ENCODE measurements around the gene F10.

The F10 gene

DNA sequence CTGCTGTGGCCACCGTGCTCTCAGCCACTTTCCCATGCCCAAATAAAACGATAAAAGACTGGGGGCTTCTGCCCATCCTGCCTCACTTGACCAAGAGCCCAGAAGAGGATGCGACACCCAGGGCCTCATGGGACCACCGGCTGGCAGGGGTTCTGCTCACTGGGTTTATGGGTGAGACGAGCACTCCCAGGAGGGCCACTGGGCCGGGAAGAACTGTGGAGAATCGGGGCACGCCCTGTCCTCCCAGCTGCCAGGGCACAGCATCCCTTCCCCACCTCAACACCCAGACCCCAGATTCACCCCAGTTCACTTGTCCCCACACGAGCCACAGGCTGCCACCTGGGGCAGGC, 4.7 kb upstream of the F10 start:
- no peak for DNase-seq

DNA sequence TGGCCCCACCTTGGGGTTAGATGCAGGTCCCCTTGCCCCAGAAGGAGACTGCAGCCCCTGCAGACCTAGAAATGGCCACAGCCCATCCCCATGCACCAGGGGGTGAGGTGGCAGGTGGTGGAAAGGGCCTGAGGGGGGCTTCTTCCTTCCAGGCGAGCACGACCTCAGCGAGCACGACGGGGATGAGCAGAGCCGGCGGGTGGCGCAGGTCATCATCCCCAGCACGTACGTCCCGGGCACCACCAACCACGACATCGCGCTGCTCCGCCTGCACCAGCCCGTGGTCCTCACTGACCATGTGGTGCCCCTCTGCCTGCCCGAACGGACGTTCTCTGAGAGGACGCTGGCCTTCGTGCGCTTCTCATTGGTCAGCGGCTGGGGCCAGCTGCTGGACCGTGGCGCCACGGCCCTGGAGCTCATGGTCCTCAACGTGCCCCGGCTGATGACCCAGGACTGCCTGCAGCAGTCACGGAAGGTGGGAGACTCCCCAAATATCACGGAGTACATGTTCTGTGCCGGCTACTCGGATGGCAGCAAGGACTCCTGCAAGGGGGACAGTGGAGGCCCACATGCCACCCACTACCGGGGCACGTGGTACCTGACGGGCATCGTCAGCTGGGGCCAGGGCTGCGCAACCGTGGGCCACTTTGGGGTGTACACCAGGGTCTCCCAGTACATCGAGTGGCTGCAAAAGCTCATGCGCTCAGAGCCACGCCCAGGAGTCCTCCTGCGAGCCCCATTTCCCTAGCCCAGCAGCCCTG, 4.2 kb upstream of the F10 start:
- DNase-seq: no peak

DNA sequence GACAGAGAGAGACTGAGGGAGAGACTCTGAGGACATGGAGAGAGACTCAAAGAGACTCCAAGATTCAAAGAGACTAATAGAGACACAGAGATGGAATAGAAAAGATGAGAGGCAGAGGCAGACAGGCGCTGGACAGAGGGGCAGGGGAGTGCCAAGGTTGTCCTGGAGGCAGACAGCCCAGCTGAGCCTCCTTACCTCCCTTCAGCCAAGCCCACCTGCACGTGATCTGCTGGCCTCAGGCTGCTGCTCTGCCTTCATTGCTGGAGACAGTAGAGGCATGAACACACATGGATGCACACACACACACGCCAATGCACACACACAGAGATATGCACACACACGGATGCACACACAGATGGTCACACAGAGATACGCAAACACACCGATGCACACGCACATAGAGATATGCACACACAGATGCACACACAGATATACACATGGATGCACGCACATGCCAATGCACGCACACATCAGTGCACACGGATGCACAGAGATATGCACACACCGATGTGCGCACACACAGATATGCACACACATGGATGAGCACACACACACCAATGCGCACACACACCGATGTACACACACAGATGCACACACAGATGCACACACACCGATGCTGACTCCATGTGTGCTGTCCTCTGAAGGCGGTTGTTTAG, 3.3 kb upstream of the F10 start:
- no peak for DNase-seq

DNA sequence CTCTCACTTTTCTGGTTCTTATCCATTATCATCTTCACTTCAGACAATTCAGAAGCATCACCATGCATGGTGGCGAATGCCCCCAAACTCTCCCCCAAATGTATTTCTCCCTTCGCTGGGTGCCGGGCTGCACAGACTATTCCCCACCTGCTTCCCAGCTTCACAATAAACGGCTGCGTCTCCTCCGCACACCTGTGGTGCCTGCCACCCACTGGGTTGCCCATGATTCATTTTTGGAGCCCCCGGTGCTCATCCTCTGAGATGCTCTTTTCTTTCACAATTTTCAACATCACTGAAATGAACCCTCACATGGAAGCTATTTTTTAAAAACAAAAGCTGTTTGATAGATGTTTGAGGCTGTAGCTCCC, 2.8 kb upstream of the F10 start:
- no peak for DNase-seq

DNA sequence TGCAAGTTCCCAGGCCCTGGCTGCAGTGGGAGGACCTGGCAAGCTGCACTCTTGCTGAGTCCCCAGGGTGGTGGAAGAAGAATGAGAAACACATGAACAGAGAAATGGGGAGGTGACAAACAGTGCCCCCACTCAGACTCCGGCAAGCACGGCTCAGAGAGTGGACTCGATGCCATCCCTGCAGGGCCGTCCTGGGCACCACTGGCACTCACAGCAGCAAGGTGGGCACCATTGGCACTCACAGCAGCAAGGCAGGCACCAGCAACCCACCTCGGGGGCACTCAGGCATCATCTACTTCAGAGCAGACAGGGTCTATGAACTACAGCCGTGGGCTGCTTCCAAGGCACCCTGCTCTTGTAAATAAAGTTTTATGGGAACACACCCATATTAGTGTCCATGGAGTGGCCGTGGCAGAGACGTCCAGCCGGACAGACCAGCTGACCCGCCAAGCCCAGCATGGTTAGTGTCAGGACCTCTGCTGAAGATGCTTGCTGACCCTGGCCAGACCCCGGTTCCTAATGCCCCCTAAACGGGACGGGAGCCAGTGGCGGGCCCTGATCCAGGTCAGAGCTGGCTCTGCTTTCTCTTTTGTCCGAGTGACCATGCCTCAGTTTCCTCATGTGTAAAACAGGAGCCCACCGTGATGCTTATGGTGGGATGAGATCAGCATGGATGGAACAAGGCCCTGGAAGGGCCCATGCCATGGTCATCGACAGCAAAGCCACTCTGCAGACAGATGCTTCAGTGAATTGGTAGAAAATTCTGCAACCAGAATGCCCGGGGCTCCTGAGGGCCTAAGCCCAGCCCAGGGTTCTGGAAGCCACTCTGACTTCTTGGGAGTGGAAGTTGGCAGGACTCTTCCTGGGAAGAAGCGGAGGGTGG, 2.1 kb upstream of the F10 start:
- DNase-seq: no peak

DNA sequence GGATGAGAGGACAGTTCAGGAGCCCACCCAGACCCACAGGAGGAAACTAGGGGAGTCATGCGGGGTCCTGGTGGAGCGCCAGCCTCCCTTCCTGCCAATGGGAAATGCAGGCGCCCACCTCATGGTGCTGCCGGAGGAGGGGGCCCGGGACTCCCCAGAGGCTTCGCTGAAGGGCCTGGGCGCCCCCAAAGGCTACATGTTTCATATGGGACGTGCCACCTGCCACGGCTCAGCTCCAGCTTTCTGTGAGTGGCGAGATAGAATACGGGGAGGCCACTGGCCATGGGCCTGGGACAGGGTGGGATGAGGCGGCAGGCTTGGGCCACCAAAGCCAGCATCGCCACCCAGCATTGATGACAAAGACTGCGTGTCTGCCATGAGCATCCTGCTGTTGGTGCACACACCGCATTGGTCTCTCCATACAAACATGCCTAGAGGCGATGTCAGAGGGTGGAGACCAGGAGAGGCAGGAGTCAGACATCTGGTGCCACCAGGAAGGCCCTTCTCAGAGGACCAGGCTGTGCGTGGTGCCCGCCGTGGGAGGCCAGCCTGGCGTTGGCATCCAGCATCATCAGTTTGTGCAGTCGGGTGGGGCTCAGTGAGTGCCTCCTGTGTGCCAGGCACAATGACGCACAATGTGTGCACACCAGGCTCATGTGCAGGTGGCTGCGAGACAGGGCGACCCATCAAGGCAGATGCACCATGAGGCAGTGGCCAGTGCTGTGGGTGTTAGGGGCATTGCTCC, 1.2 kb upstream of the F10 start:
- no peak for DNase-seq

DNA sequence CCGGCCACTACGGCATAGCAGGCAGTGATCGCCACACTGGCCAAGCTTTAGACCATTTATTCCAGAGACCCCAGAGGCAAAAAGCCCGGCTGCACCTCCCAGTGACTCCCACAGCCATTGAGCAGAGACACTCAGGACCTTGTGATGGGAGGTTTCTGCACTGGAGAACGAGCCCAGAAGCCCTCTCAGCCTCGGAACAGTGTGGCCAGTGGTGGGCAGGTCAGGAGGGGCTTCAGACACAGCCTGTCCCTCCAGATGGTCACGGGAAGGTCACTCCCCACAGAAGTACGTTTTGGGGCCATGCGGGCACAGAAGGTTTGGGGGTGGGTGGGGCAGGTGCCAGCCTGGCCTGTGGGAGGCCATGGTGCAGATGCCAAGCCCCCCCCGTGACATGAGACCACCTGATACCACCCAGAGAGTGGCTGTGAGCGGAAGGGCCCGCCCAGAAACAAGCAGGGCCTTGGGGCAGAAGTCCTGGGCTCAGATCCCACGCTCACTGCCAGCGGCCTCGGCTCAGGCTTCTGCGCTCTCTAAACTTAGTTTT, 599 bp upstream of the F10 start:
- DNase-seq: no peak

DNA sequence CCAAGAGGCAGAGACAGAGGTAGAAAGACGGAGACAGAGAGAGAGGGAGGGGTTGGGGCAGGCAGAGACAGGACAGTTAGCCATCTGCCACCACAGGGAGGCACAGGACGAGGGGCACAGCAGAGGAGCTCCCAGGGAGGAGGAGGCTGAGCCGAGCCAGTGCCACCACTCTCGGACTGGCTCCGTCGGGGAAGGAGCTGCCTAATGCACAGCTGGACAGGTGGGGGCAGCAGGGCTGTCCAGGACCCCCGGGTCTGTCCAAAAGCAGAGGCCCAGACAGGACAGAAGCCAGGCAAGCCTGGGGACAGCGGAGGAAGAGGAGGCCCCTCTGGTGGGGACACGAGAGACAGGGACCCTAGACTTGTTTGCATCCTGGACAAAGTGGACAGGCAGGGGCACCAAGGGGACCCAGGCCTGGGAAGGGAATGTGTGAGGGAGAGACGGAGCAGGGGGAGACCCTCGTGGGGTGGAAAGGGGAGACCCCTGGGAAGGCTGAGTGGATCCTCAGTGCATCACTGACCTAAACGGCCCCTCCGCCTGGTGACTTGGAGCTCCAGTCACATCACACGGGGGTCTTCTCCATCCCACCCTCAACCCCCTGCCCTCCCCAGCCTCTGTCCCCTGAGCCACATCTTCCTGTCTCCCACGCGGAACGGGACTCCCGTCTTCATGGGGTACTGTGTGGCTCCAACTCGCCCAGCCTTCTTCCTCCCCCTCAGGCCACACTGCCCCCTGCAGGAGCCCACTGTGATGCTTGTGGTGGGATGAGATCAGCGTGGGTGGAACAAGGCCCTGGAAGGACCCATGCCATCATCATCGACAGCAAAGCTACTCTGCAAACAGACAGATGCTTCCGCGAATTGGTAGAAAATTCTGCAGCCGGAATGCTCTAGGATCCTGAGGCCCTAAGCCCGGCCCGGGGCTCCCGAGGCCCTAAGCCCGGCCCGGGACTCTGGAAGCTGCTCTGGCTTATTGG, 915 bp downstream of the F10 start:
- no peak for DNase-seq

DNA sequence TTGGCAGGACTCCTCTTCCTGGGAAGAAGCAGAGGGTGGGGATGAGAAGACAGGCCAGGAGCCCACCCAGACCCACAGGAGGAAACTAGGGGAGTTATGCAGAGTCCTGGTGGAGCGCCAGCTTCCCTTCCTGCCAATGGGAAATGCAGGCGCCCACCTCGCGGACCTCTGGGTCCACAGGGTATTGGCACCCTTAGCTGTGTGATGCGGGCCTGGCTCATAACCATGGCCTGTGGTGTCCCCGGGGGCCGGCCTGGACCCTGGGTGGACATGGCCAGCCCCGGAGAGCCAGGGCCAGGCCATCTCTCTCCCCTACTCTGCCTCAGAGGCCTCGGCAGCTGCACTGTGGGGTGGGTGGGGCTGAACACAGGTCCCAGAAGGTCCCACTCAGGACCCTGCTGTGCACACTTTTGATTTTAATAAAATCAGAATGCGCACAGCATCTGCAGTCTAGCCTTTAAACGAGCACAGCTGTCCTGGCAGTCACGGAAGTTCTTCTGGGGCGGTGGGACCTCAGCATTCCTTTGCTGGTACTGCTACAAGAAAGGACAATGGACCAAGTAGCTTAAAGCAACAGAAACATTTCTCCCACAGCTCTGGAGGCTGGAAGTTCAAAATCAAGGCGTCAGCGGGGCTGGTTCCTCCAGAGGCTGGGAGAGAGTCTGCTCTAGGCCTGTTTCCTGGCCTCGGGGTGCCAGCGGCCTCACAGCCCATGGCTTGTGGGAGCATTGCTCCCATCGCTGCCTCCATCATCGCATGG, 1.8 kb downstream of the F10 start:
- DNase-seq: no peak

DNA sequence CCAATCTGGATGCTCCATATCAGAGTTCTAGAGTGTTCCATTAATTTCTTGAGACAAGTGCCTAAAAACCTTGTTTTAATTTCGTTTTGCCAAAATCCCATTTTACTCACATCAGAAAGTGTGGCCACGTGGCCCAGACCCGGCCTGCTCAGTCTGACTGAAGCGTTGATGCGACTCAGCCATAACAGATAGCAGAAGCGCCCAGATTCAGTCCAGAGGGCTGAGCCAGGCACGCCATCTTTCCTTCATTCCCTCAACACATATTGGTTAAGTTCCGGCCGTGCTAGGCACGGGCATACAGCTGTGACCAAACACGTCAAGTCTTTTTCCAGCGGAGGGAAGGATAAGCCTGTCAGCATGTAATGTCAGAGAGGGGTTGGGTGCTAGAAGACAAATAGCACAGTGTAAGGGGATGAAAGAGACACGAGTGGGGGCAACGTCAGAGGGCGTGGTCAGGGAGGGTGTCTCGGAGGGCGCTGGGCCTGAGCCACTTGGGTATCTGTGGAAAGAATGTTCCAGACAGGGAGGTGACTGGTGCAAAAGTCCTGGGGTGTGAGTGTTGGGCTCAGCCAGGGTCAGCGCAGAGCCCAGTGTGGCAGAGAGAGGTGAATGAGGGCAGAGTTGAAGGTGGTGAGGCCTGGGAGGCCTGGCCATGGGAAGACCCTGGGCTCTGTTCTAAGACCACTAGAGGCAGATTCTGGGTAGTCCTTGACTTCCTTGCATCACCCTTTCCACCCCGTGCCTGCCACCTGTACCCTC, 3.1 kb downstream of the F10 start:
- DNase-seq: no peak

DNA sequence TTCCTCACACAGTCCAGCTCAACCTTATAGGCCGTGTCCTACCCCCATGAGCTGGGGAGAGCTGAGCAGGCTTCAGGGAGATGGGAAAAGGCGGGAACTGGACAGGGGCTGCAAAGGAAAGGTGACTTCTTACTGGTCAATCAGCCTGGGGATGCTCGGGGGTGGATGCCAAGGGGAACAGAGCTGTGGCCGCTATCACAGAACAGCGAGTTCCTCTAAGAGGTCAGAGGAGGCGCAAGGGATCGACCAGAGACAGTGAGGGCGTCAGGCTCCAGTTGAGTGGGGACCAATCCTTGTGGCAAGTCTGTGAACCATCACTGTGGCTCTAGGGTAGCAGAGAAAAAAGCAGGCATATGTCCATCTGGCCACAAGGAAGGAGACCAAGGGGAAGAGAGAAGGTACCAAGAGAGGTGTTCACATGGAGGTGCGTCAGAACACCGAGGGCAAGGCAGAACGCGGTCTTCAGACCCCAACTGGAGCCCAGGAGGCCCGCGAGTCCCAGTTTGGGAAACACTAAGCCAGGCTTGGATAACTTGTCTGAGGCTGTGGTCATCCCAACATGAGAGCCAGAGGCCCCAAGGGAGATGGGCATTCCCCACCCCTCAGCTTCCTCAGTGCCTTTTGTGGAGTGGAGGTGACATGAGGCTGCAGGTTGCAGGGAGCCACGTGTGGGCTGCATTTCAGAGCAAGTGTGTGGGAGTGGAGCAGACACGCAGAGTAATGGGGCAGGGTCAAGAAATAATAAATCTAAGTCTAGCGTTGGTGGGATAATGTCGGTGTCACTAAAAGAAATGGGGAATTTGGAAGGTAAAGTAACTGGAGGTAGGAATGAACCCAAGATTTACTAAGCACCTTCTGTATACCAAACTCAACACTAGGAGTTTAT, 3.9 kb downstream of the F10 start:
- DNase-seq: no peak

DNA sequence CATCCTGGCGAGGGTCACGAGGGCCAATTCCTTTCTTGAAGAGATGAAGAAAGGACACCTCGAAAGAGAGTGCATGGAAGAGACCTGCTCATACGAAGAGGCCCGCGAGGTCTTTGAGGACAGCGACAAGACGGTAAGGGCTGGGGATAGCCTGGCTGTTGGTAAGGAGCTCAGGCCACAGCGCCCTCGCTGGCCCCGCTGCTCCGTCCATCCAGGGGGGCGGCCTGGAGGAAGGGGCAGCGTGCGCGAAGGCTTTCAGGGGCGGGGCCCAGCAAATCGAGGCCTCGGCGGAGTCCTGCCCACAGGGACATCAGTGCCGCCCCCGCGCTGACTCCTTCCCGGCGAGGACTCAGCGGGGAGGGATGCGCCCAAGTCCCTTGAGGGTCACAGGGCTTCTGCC, 6.9 kb downstream of the F10 start:
- no peak for DNase-seq

DNA sequence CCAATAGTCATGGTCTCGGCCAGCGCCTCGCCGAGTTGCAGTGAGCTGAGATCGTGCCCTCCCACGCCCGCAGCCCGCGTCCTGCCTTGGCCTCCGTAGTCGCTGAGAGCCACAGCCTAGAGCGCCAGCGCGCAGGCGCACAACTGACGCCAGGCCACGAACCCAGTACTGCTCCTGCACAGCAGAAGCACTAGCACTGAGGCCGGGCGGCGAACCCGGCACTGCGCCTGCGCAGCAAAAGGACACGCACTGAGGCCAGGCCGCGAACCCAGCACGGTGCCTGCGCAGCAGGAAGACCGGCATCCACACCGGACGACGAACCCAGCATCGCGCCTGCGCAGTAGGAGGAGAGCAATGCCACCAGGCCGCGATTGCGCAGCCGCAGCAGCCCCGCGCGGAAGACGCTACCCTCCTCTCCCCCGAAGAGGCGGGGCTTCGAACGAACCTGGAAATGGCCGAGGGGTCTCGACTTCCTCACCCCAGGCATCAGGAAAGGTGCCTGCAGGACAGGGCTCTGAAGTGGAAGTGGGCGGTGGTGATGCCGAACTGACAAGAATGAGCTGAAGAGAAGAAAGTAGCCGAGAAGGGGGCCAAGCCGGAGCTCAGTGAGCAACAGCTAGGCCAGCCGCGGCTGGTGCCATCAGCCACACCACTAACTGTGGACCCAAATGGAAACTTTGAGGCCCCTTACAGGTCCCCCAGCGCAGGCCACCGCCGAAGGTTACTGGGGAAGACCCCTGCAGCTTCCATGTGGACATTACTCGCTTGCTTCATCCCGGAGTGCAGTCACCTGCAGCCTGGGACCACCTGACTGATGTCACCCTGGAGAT, 7.5 kb downstream of the F10 start:
- DNase-seq: no peak

DNA sequence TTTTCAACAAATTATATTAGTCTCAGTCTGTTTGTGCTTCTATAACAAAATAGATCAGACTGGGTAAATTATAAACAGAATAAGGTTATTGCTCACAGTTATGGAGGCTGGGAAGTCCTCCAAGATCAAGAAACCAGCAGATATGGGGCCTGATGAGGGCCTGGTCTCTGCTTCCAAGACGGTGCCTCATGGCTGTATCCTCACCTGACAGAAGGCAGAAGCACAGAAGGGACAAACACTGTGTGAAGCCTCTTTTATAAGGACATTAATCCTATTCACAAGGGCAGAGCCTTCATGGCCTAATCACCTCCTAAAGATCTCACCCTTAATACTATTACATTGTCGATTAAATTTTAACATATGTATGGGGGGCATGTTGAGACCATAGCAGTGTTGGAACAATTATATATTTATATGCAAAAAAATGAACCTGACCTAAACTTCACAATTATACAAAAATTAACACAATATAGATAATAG, 12.7 kb downstream of the F10 start:
- no peak for DNase-seq

DNA sequence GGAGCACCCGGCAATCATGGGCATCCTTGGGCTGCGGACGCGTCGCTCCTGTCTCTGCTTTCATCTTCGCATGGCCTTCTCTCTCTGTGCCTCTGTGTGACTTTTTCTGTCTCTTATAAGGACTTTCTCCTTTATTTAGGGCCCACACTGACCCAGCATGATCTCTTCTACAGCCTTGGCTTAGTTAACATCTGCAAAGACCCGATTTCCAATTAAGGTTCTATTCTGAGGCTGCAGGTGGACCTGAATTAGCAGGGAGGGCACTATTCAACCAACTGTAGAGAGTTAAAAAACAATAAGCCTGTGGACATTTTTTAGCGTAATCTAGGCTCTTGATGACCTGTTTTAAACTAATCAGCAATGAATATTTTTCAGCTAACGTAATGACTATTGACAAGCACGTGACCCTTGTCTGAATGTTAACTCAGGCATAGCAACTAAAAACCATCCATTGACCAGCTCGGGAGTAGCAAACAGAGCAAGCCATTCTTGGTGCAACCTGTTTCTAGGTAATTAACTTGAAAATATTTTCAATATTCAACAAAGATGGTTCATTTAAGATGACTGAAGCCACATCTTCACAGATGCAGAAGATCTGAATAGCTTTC, 15.2 kb downstream of the F10 start:
- DNase-seq: no peak

DNA sequence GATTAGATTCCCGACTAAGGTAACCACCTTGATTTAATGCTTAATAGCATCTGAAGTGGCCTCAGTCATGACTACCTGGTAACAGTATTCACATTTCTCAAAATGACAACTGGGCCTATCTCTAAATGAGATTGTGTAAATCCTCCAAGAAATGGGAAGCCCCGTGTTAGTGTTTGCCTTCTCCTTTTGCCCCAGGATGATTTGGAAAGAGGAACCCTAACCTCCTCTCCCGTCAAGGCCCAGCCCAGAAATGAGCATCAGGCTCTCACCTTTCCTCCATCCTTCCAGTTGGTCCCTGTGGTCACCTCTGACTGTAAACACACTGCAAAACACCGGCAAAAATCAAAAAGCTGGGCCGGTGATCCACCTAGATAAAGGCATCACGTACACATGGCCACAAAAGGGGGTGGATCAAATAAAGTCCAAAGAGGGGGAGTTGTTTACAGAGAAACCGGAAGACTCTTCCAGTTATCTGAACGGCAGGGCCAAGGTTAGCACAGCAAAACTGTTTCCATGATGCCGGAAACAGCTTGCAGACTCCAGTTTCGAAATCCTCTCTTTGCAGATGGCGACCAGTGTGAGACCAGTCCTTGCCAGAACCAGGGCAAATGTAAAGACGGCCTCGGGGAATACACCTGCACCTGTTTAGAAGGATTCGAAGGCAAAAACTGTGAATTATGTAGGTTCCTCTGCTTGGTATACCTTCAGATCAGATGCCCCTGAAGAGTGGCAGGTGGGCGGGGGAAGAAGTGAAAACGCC, 16.4 kb downstream of the F10 start:
- no peak for DNase-seq

DNA sequence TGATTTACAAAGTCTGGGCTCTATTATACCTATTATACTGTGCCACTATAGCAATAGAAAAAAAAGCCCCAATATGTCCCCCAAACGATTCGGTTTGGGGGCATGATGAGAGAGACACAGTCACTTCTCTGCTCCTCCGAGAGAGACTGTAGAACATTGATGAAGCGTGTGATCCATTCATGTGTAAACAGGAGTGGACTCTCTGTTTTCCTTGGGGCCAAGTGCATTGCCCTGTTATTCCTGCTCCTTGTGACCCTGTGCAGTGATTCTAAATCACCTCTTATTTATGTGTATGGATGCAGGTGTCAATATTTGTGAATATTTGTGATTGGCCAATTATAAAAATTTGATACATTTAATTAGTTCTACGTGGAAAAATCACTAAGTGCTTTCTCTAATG, 17.0 kb downstream of the F10 start:
- DNase-seq: no peak
